Calu3 (cell line): ENCODE measurements around the gene SLC13A2. TPM values are rescaled to one million over a fixed set of nuclear protein-coding genes. Genes with fewer than 3 reads are reported as not detected.

Experiments
- BruUV-seq: library from RNA; stranded (reverse); fragments of 400-500 nt; replicated peaks from 2 replicates; lab custom pipeline; 2021; lab: Mats Ljungman, UMichigan
- CTCF ChIA-PET: fragments of 300-600 bp; sonication (Branson Sonifier 250); formaldehyde crosslinking; loops from one replicate; lab custom pipeline; 2022; ENCODE audit warnings: antibody characterized with exemption; lab: Charles Lee
- DNase-seq: peaks from one replicate; pipeline ENCODE4 v3.0.0; 2022
- H3K27ac Mint-ChIP-seq: one replicate; pipeline ENCODE4 v1.8.0; 2022; ENCODE audit warnings: mixed read lengths; ENCODE audit not compliant: unreplicated experiment
- H3K27me3 Mint-ChIP-seq: one replicate; pipeline ENCODE4 v1.8.0; 2022; ENCODE audit warnings: mixed read lengths; ENCODE audit not compliant: unreplicated experiment
- H3K36me3 Mint-ChIP-seq: one replicate; pipeline ENCODE4 v1.8.0; 2022; ENCODE audit warnings: mild to moderate bottlenecking, moderate library complexity, mixed read lengths; ENCODE audit not compliant: insufficient read depth, unreplicated experiment
- H3K4me1 Mint-ChIP-seq: one replicate; pipeline ENCODE4 v1.8.0; 2022; ENCODE audit warnings: mild to moderate bottlenecking, low read depth, mixed read lengths; ENCODE audit not compliant: unreplicated experiment
- H3K4me3 Mint-ChIP-seq: one replicate; pipeline ENCODE4 v1.8.0; 2022; ENCODE audit warnings: mild to moderate bottlenecking, low read depth, moderate library complexity, mixed read lengths; ENCODE audit not compliant: unreplicated experiment
- H3K9me3 Mint-ChIP-seq: one replicate; pipeline ENCODE4 v1.8.0; 2022; ENCODE audit warnings: low read depth, mixed read lengths; ENCODE audit not compliant: unreplicated experiment
- intact Hi-C: fragments of 100-400 bp; cut with micrococcal nuclease; formaldehyde crosslinking; loops from one replicate; pipeline ENCODE4 v1.10.0; 2022; ENCODE audit not compliant: unreplicated experiment
- total RNA-seq: library from RNA; stranded (reverse); gene quantifications from 2 replicates; pipeline ENCODE4 v1.2.3, GENCODE V29; 2022
- TF ChIP-seq, protein P1 (sequence below): fragments of 200-600 bp; IDR thresholded peaks from one replicate; pipeline ENCODE4 v1.8.0; 2022; ENCODE audit warnings: antibody characterized with exemption; ENCODE audit not compliant: unreplicated experiment

Gene SLC13A2
- total RNA-seq, 1 experiment from 2014 or later = not detected

DNA sequence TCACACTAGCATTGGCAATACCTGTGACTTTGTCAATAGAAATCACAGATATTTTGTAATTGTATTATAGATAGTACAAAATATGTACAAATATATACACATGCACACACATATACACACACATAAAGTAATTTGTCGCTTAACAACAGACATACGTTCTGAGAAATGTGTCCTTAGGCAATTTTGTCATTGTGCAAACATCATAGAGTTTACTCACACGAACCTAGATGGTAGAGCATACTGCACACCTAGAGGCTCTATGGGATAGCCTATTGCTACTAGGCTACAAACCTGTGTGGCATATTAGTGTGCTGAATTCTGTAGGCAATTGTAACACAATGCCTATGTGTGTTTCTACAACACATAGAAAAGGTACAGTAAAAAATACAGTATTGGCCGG is 68.0 kb downstream of the SLC13A2 start:
- no peak overlapping the region for H3K4me3 Mint-ChIP-seq
- H3K9me3 Mint-ChIP-seq = no peaks in the 10 kb centered on the region
- CTCF ChIA-PET = interaction anchor here (0.6 kb wide), 2 partner anchors 44 to 47 kb away, joined by 4 read pairs; no protein-coding TSS in a partner anchor
- H3K27ac Mint-ChIP-seq = no peak overlapping the region
- H3K4me1 Mint-ChIP-seq = no peaks in the 10 kb centered on the region
- TF ChIP-seq, protein P1, sequence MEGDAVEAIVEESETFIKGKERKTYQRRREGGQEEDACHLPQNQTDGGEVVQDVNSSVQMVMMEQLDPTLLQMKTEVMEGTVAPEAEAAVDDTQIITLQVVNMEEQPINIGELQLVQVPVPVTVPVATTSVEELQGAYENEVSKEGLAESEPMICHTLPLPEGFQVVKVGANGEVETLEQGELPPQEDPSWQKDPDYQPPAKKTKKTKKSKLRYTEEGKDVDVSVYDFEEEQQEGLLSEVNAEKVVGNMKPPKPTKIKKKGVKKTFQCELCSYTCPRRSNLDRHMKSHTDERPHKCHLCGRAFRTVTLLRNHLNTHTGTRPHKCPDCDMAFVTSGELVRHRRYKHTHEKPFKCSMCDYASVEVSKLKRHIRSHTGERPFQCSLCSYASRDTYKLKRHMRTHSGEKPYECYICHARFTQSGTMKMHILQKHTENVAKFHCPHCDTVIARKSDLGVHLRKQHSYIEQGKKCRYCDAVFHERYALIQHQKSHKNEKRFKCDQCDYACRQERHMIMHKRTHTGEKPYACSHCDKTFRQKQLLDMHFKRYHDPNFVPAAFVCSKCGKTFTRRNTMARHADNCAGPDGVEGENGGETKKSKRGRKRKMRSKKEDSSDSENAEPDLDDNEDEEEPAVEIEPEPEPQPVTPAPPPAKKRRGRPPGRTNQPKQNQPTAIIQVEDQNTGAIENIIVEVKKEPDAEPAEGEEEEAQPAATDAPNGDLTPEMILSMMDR = no peak
- intact Hi-C loops = no loop called here
- no TSS peak for BruUV-seq
- no peak for DNase-seq
- no peaks in the 10 kb centered on the region for H3K36me3 Mint-ChIP-seq
- H3K27me3 Mint-ChIP-seq = peaks cover 33% of the 10 kb centered on the region

DNA sequence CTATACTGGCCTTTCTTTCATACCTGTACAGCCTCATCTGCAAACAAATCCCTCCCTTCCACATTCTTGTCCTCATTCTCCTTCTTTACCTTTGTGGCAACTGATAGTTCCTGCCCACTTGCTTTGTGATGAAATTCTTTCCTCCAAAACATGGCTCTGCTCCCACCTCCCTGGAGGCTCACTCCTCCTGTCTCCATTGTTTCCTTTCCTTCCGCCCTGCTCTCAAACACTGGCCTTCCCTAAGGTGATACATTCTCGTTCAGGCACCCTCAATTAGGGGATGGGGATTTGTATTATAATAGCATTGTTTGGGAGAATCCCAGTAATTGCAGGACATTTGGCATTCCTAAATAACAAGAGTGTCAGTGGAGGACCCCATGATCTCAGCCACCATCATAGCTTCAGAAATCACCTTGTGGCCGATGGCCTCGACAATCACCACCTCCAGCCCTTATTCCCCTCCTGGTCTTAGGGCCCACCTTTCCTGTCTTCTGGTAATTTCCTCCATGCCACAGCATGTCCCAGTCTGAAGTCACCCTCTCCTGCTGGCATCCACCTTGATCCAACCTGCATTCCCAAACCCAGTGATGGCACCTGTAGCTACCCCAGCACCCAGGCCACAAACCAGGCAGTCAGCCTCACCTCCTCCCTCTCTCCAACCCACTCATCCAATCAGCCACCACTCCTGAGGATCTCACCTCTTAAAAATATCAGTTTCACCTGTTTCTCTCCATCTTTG is 71.1 kb downstream of the SLC13A2 start:
- intact Hi-C loops = no loop called here
- H3K4me3 Mint-ChIP-seq = no peak overlapping the region
- H3K9me3 Mint-ChIP-seq = no peaks in the 10 kb centered on the region
- DNase-seq = no peak
- no peaks in the 10 kb centered on the region for H3K4me1 Mint-ChIP-seq
- H3K27me3 Mint-ChIP-seq = peaks cover 15% of the 10 kb centered on the region
- H3K36me3 Mint-ChIP-seq = peaks cover 4% of the 10 kb centered on the region
- TF ChIP-seq, protein P1 = no peak
- no TSS peak for BruUV-seq
- H3K27ac Mint-ChIP-seq = no peak overlapping the region
- CTCF ChIA-PET = interaction anchor here (0.6 kb wide), 1 partner anchor 24 kb away, joined by 7 read pairs; no protein-coding TSS in a partner anchor

DNA sequence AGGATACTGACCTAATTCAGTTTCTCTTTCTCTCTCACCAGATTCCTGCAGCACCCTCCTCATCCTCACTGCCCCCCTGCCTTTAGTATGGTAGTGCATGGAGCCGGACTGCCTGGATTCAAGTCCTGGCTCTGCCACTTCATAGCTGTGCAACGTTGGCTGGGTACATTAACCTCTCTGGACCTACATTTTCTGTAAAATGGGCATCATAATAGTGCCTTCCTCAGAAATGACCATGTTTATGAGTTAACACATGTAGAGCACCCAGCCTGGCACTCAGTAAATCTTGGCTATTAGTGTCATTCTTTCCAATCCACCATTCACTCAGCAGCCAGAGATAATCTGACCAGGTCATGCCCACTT is 71.7 kb downstream of the SLC13A2 start:
- CTCF ChIA-PET = no interaction called here
- Mint-ChIP-seq H3K36me3 (peaks cover 4% of the 10 kb centered on the region), H3K27ac (no peak overlapping the region), H3K9me3 (no peaks in the 10 kb centered on the region), H3K27me3 (peaks cover 15% of the 10 kb centered on the region), H3K4me1 (no peaks in the 10 kb centered on the region), H3K4me3 (no peak overlapping the region)
- intact Hi-C loops = no loop called here
- TF ChIP-seq, protein P1 = no peak
- no peak for DNase-seq
- BruUV-seq = no TSS peak

GRCh38 chr17:28545787-28546415 is 72.5 kb downstream of the SLC13A2 start:
- peaks cover 4% of the 10 kb centered on the region for H3K36me3 Mint-ChIP-seq
- no peaks in the 10 kb centered on the region for H3K9me3 Mint-ChIP-seq
- CTCF ChIA-PET = interaction anchor here (0.6 to 1.2 kb wide), 3 partner anchors 13 to 370 kb away, joined by 3 read pairs; no protein-coding TSS in a partner anchor
- intact Hi-C loops = no loop called here
- no TSS peak for BruUV-seq
- peaks cover under 1% of the 10 kb centered on the region for H3K4me1 Mint-ChIP-seq
- H3K27me3 Mint-ChIP-seq = peaks cover 15% of the 10 kb centered on the region
- TF ChIP-seq, protein P1 = no peak
- no peak overlapping the region for H3K4me3 Mint-ChIP-seq
- no peak for DNase-seq
- no peak overlapping the region for H3K27ac Mint-ChIP-seq
